SK-N-SH (cell line): ENCODE results near the gene FMO3. TPM values are rescaled to one million over a fixed set of nuclear protein-coding genes. Genes with fewer than 3 reads are reported as not detected.

ENCODE experiments used
- CTCF ChIA-PET: fragments of 300-600, 350-600 bp; formaldehyde crosslinking; extraction: SDS; loops from one replicate; lab custom pipeline; 2021; lab: Yijun Ruan, JAX
- POLR2A ChIA-PET: fragments of 350-600 bp; sonication (Branson Sonifier 250); formaldehyde crosslinking; extraction: SDS; loops from one replicate; lab custom pipeline; 2020; ENCODE audit warnings: antibody characterized with exemption, inconsistent platforms; lab: Yijun Ruan, JAX
- DNase-seq: peaks from one replicate; pipeline ENCODE4 v3.0.0; 2012
- H2AFZ ChIP-seq: fragments of 200-600 bp; sonication (generic); 2 replicates; pipeline ENCODE4 v1.8.1; 2016; ENCODE audit warnings: antibody characterized with exemption, mild to moderate bottlenecking, low read depth
- H3F3A ChIP-seq: fragments of 200-600 bp; sonication (generic); replicated peaks from 2 replicates; pipeline ENCODE3; 2016; ENCODE audit warnings: antibody characterized with exemption, mild to moderate bottlenecking; ENCODE audit not compliant: insufficient read depth
- H3K27ac ChIP-seq, 2 experiments: fragments of 200-500 bp in 1 of 2; fragments of 200-600 bp in 1 of 2; sonication (Bioruptor generic) in 1 of 2; sonication (generic), shearing (Covaris generic) in 1 of 2; 2 replicates each; pipeline versions ENCODE4 v1.5.1 to v1.6.1; 2014 to 2016; ENCODE audit warnings: low read depth in 2 of 2, inconsistent platforms in 1 of 2, low read length in 1 of 2, mild to moderate bottlenecking in 1 of 2, mixed read lengths in 1 of 2
- H3K27me3 ChIP-seq: fragments of 200-600 bp; sonication (generic), shearing (Covaris generic); 2 replicates; pipeline ENCODE4 v1.6.1; 2016; ENCODE audit warnings: mixed run types; ENCODE audit not compliant: insufficient read depth
- H3K36me3 ChIP-seq, 2 experiments: fragments of 200-500 bp in 1 of 2; fragments of 200-600 bp in 1 of 2; sonication (Bioruptor generic) in 1 of 2; sonication (generic) in 1 of 2; replicated peaks in 1 of 2; 2 replicates each; pipeline versions ENCODE3 to v1.5.1; 2014 to 2016; ENCODE audit warnings: low read length in 1 of 2, mild to moderate bottlenecking in 1 of 2; ENCODE audit not compliant: insufficient read depth in 2 of 2, control insufficient read depth in 1 of 2
- H3K4me1 ChIP-seq, 2 experiments: fragments of 200-500 bp in 1 of 2; fragments of 200-600 bp in 1 of 2; sonication (Bioruptor generic) in 1 of 2; sonication (generic), shearing (Covaris generic) in 1 of 2; 2 replicates each; pipeline versions ENCODE4 v1.5.1 to v1.6.1; 2014 to 2016; ENCODE audit warnings: low read depth in 1 of 2, low read length in 1 of 2, mixed run types in 1 of 2; ENCODE audit not compliant: insufficient read depth in 2 of 2, control insufficient read depth in 1 of 2
- H3K4me2 ChIP-seq: fragments of 200-600 bp; sonication (generic), shearing (Covaris generic); 2 replicates; pipeline ENCODE4 v1.6.1; 2017; ENCODE audit warnings: mixed run types
- H3K4me3 ChIP-seq, 2 experiments: fragments of 200-500 bp in 1 of 2; fragments of 200-600 bp in 1 of 2; sonication (Bioruptor generic) in 1 of 2; sonication (generic), shearing (Covaris generic) in 1 of 2; 2 replicates each; pipeline versions ENCODE4 v1.5.1 to v1.8.1; 2014 to 2016; ENCODE audit warnings: low read depth in 2 of 2, inconsistent platforms in 1 of 2, low read length in 1 of 2, mild to moderate bottlenecking in 1 of 2, mixed read lengths in 1 of 2, moderate library complexity in 1 of 2
- H3K79me2 ChIP-seq: fragments of 200-600 bp; sonication (generic); 2 replicates; pipeline ENCODE4 v1.8.1; 2017; ENCODE audit warnings: mild to moderate bottlenecking; ENCODE audit not compliant: insufficient read depth
- H3K9ac ChIP-seq: fragments of 200-600 bp; sonication (generic); 2 replicates; pipeline ENCODE4 v1.6.1; 2017; ENCODE audit warnings: mixed run types
- H3K9me2 ChIP-seq: fragments of 200-600 bp; sonication (generic); 2 replicates; pipeline ENCODE4 v1.6.1; 2017; ENCODE audit warnings: mixed run types
- H3K9me3 ChIP-seq: fragments of 200-600 bp; sonication (generic); 2 replicates; pipeline ENCODE4 v1.6.1; 2017; ENCODE audit warnings: mixed run types, mild to moderate bottlenecking, moderate library complexity
- H4K20me1 ChIP-seq: fragments of 200-600 bp; sonication (generic); 2 replicates; pipeline ENCODE4 v1.6.1; 2017; ENCODE audit warnings: mild to moderate bottlenecking, mixed run types; ENCODE audit not compliant: insufficient read depth
- CTCF ChIP-seq: fragments of 200-600 bp; sonication (generic); IDR thresholded peaks from 2 replicates; pipeline ENCODE4 v1.6.1; 2017; ENCODE audit warnings: antibody characterized with exemption, mild to moderate bottlenecking, moderate library complexity
- ELF1 ChIP-seq: IDR thresholded peaks from 2 replicates; pipeline ENCODE4 v1.4.0; 2012
- EP300 ChIP-seq, 2 experiments: IDR thresholded peaks; 2 replicates each; pipeline versions ENCODE4 v1.4.0 to v1.6.1; 2012; ENCODE audit warnings: borderline replicate concordance in 1 of 2, low read depth in 1 of 2, low read length in 1 of 2
- EZH2phosphoT487 ChIP-seq: fragments of 200-600 bp; sonication (generic); IDR thresholded peaks from 2 replicates; pipeline ENCODE4 v1.6.1; 2017; ENCODE audit warnings: low read depth, mixed run types, mild to moderate bottlenecking, antibody characterized with exemption, moderate library complexity, borderline replicate concordance
- FOXM1 ChIP-seq: IDR thresholded peaks from 2 replicates; pipeline ENCODE4 v1.4.0; 2012; ENCODE audit warnings: low read depth, mild to moderate bottlenecking
- GABPA ChIP-seq: IDR thresholded peaks from 2 replicates; pipeline ENCODE4 v1.4.0; 2012; ENCODE audit warnings: low read depth, mild to moderate bottlenecking
- NFIC ChIP-seq: IDR thresholded peaks from 2 replicates; pipeline ENCODE4 v1.4.0; 2012; ENCODE audit warnings: borderline replicate concordance
- PBX3 ChIP-seq: IDR thresholded peaks from 2 replicates; pipeline ENCODE4; 2012
- POLR2AphosphoS5 ChIP-seq: IDR thresholded peaks from 2 replicates; pipeline ENCODE4 v1.6.1; 2012; ENCODE audit warnings: low read depth, low read length
- REST ChIP-seq: IDR thresholded peaks from 2 replicates; pipeline ENCODE4 v1.6.1; 2012; ENCODE audit warnings: mild to moderate bottlenecking, low read depth, low read length, moderate library complexity
- RFX5 ChIP-seq: IDR thresholded peaks from 2 replicates; pipeline ENCODE4 v1.6.1; 2012; ENCODE audit warnings: mild to moderate bottlenecking, improper control_type of control experiment, low read length
- RXRA ChIP-seq: IDR thresholded peaks from 2 replicates; pipeline ENCODE4 v1.4.0; 2012; ENCODE audit warnings: low read depth, mild to moderate bottlenecking, borderline replicate concordance
- SMC3 ChIP-seq: IDR thresholded peaks from 2 replicates; pipeline ENCODE4 v1.6.1; 2012; ENCODE audit warnings: low read depth, low read length, improper control_type of control experiment
- USF1 ChIP-seq: IDR thresholded peaks from 2 replicates; pipeline ENCODE4 v1.4.0; 2012; ENCODE audit warnings: low read depth, borderline replicate concordance
- YY1 ChIP-seq: IDR thresholded peaks from 2 replicates; pipeline ENCODE4 v1.4.0; 2012; ENCODE audit warnings: low read depth, mild to moderate bottlenecking
- WGBS: methylation state at CpG from one replicate; pipeline ENCODE4 v1.1.6; 2017; ENCODE audit warnings: low lambda C conversion rate; 5-methylcytosine and 5-hydroxymethylcytosine counted together
- polyA plus RNA-seq, 3 experiments: library from polyadenylated mRNA; depleted of rRNA; stranded (reverse); fragments of >200 nt; gene quantifications; 2 replicates each; pipeline ENCODE4 v1.2.3, GENCODE V29; 2012

The FMO3 gene
- polyA plus RNA-seq, 1 of the 3 experiments (the other 2 are of a cell fraction), result 0.85 TPM

- under 1% methylated on average over 6 of the region's 6 CpGs for WGBS
- CTCF ChIA-PET, result interaction anchor here (1.2 kb wide), 1 partner anchor 798 kb away, joined by 3 read pairs; no protein-coding TSS in a partner anchor
Observed at GRCh38 chr1:171117085-171117484, 26.4 kb downstream of the FMO3 start.

GRCh38 chr1:171119648-171120047 is 28.9 kb downstream of the FMO3 start:
- ChIA-PET POLR2A (no interaction called here), CTCF (no interaction called here)
- H3K9me3 ChIP-seq, result no peaks in the 10 kb centered on the region
- H3K36me3 ChIP-seq, result no peaks in the 10 kb centered on the region
- H3K4me1 ChIP-seq, result no peaks in the 10 kb centered on the region
- no peak overlapping the region for H3K4me3 ChIP-seq
- H3K9me2 ChIP-seq, result no peaks in the 10 kb centered on the region
- H4K20me1 ChIP-seq, result no peaks in the 10 kb centered on the region
- no peak for DNase-seq
- H3F3A ChIP-seq, result no peaks in the 10 kb centered on the region
- no peaks in the 10 kb centered on the region for H3K79me2 ChIP-seq
- H3K4me2 ChIP-seq, result no peak overlapping the region
- H2AFZ ChIP-seq, result no peak overlapping the region
- H3K9ac ChIP-seq, result no peak overlapping the region
- H3K27me3 ChIP-seq, result no peaks in the 10 kb centered on the region; the same call in 1 of the 2 replicates
- H3K27ac ChIP-seq, result no peak overlapping the region
- WGBS, result 0% methylated on average over 2 of the region's 2 CpGs
- TF ChIP-seq FOXM1, result no peak
- TF ChIP-seq USF1, result no peak
- no peak for TF ChIP-seq RFX5
- TF ChIP-seq NFIC, result no peak
- TF ChIP-seq PBX3, result no peak
- no peak for TF ChIP-seq RXRA
- no peak for TF ChIP-seq ELF1
- TF ChIP-seq GABPA, result no peak
- TF ChIP-seq EP300 (IDR thresholded peaks at IDR 0.05; ENCODE audit: borderline replicate concordance in 1 of 2, low read depth in 1 of 2, low read length in 1 of 2), result no peak
- TF ChIP-seq POLR2AphosphoS5, result no peak
- TF ChIP-seq REST, result no peak
- TF ChIP-seq CTCF, result no peak

More at GRCh38 chr1:171117085-171117484, 26.4 kb downstream of the FMO3 start:
- no peak overlapping the region for H3K4me2 ChIP-seq
- no peaks in the 10 kb centered on the region for H3K9me3 ChIP-seq
- no peak for DNase-seq
- H2AFZ ChIP-seq, result no peak overlapping the region
- H4K20me1 ChIP-seq, result no peaks in the 10 kb centered on the region
- H3K4me3 ChIP-seq, result no peak overlapping the region
- no peaks in the 10 kb centered on the region for H3K4me1 ChIP-seq
- no peaks in the 10 kb centered on the region for H3K9me2 ChIP-seq
- H3K9ac ChIP-seq, result no peak overlapping the region
- H3K36me3 ChIP-seq, result no peaks in the 10 kb centered on the region
- no peak for TF ChIP-seq ELF1
- TF ChIP-seq YY1, result no peak
- TF ChIP-seq EP300 (IDR thresholded peaks at IDR 0.05; ENCODE audit: borderline replicate concordance in 1 of 2, low read depth in 1 of 2, low read length in 1 of 2), result no peak
- TF ChIP-seq RXRA, result no peak
- no peak for TF ChIP-seq CTCF
- no peak for TF ChIP-seq SMC3
- TF ChIP-seq EZH2phosphoT487, result no peak
- no peak for TF ChIP-seq RFX5
- H3K27ac ChIP-seq, result no peak overlapping the region
- no peaks in the 10 kb centered on the region for H3F3A ChIP-seq
- H3K79me2 ChIP-seq, result no peaks in the 10 kb centered on the region
- POLR2A ChIA-PET, result no interaction called here
- no peaks in the 10 kb centered on the region; the same call in 1 of the 2 replicates for H3K27me3 ChIP-seq
